A549 (cell line): Measurements from ENCODE around the gene RDH11. TPM values are rescaled to one million over a fixed set of nuclear protein-coding genes. Genes with fewer than 3 reads are reported as not detected.
A peak's percentile ranks its signal among the peaks of the same experiment; 100 is the strongest.

Experiments used
- ATAC-seq, 2 experiments: fragments of 200-7000 bp in 1 of 2; fragments of >200 bp in 1 of 2; cut with Nextera tagmentation in 1 of 2; cut with Tn5 transposase in 1 of 2; 3 replicates each; pipeline versions ENCODE4 v1.8.0 to v1.9.1; 2018 to 2020; ENCODE audit warnings: mild to moderate bottlenecking in 1 of 2, moderate library complexity in 1 of 2
- CTCF ChIA-PET: fragments of 300-600 bp; sonication (Branson Sonifier 250); formaldehyde crosslinking; extraction: SDS; loops from one replicate; lab custom pipeline; 2021; ENCODE audit warnings: antibody characterized with exemption, inconsistent platforms; lab: Yijun Ruan, JAX
- POLR2A ChIA-PET: fragments of 350-600 bp; formaldehyde crosslinking; extraction: SDS; loops from one replicate; lab custom pipeline; 2021; ENCODE audit warnings: antibody characterized with exemption, inconsistent platforms; lab: Yijun Ruan, JAX
- DNase-seq, 2 experiments: peaks; one replicate each; pipeline versions ENCODE4 v3.0.0 to v3.0.0-alpha.2; 2011 to 2016; ENCODE audit warnings: low read depth in 1 of 2, low spot score in 1 of 2
- FAIRE-seq: peaks from 2 replicates; lab custom pipeline; 2011; peaks lifted over from hg19 to GRCh38; lab: Jason Lieb, UNC
- H3K27ac ChIP-seq, 2 experiments: fragments of >200 bp; sonication (Bioruptor Twin); formaldehyde crosslinking; 3 replicates each; pipeline ENCODE4 v1.5.1; 2016 to 2017
- H3K4me1 ChIP-seq: fragments of >200 bp; sonication (Bioruptor Twin); formaldehyde crosslinking; 3 replicates; pipeline ENCODE4 v1.6.1; 2016
- H3K4me2 ChIP-seq: fragments of >200 bp; sonication (Bioruptor Twin); formaldehyde crosslinking; 3 replicates; pipeline ENCODE4 v1.6.1; 2016
- H3K4me3 ChIP-seq: fragments of >200 bp; sonication (Bioruptor Twin); formaldehyde crosslinking; 3 replicates; pipeline ENCODE4 v1.5.1; 2016
- H3K9me3 ChIP-seq: fragments of >200 bp; sonication (Bioruptor Twin); formaldehyde crosslinking; 3 replicates; pipeline ENCODE4 v1.6.1; 2016
- CTCF ChIP-seq: fragments of >200 bp; sonication (Bioruptor Twin); formaldehyde crosslinking; IDR thresholded peaks from 3 replicates; pipeline ENCODE4 v1.5.1; 2016
- E2F6 ChIP-seq: IDR thresholded peaks from 2 replicates; pipeline ENCODE4 v1.6.1; 2012; ENCODE audit warnings: low read depth, borderline replicate concordance
- EHMT2 ChIP-seq: fragments of 200-600 bp; sonication (generic); IDR thresholded peaks from 2 replicates; pipeline ENCODE4 v1.6.1; 2016; ENCODE audit warnings: antibody characterized with exemption, low read depth, mild to moderate bottlenecking, moderate library complexity
- EP300 ChIP-seq, 2 experiments: fragments of >200 bp; sonication (Bioruptor Twin); formaldehyde crosslinking; IDR thresholded peaks; 2 replicates in 1 of 2; 3 replicates in 1 of 2; pipeline ENCODE4 v1.6.1; 2016 to 2017
- FOSL2 ChIP-seq, 2 experiments: fragments of 450-650 bp in 1 of 2; fragments of >200 bp in 1 of 2; sonication (Bioruptor Twin) in 1 of 2; formaldehyde crosslinking; IDR thresholded peaks; 2 replicates each; pipeline versions ENCODE4 v1.5.0 to v1.6.1; 2016 to 2020; ENCODE audit warnings: mild to moderate bottlenecking in 1 of 2, moderate library complexity in 1 of 2
- FOXS1 ChIP-seq: fragments of 250-450 bp; sonication (Bioruptor Pico); IDR thresholded peaks from 2 replicates; pipeline ENCODE4 v1.5.0; 2020; ENCODE audit warnings: mild to moderate bottlenecking, moderate library complexity
- GATA3 ChIP-seq: IDR thresholded peaks from 2 replicates; pipeline ENCODE4 v1.6.1; 2012; ENCODE audit warnings: borderline replicate concordance
- HOXA7 ChIP-seq: fragments of 250-450 bp; sonication (Bioruptor Pico); IDR thresholded peaks from 2 replicates; pipeline ENCODE4 v1.5.0; 2020; ENCODE audit warnings: mild to moderate bottlenecking, moderate library complexity
- HOXB13 ChIP-seq: fragments of 250-450 bp; sonication (Bioruptor Pico); IDR thresholded peaks from 2 replicates; pipeline ENCODE4 v1.5.0; 2020; ENCODE audit warnings: low read depth, mild to moderate bottlenecking, moderate library complexity
- HOXB5 ChIP-seq: fragments of 250-450 bp; sonication (Bioruptor Pico); IDR thresholded peaks from 2 replicates; pipeline ENCODE4 v1.5.0; 2020; ENCODE audit warnings: mild to moderate bottlenecking, moderate library complexity
- JUN ChIP-seq, 2 experiments: fragments of >200 bp; sonication (Bioruptor Twin); formaldehyde crosslinking; IDR thresholded peaks; 2 replicates in 1 of 2; 3 replicates in 1 of 2; pipeline ENCODE4 v1.6.1; 2016 to 2017
- JUNB ChIP-seq: fragments of >200 bp; sonication (Bioruptor Twin); formaldehyde crosslinking; IDR thresholded peaks from 2 replicates; pipeline ENCODE4 v1.6.1; 2016
- KDM1A ChIP-seq: fragments of 200-600 bp; sonication (generic); IDR thresholded peaks from 2 replicates; pipeline ENCODE4 v1.6.1; 2016; ENCODE audit warnings: low read depth, mild to moderate bottlenecking
- KDM5A ChIP-seq: fragments of 200-600 bp; sonication (generic); IDR thresholded peaks from 2 replicates; pipeline ENCODE4 v1.6.1; 2016; ENCODE audit warnings: antibody characterized with exemption, mild to moderate bottlenecking
- MAFK ChIP-seq: fragments of 450-650 bp; IDR thresholded peaks from 2 replicates; pipeline ENCODE4 v1.6.1; 2014; ENCODE audit not compliant: partially characterized antibody
- MAX ChIP-seq: IDR thresholded peaks from 2 replicates; pipeline ENCODE4 v1.6.1; 2012
- MYC ChIP-seq: IDR thresholded peaks from 2 replicates; pipeline ENCODE4 v1.6.1; 2012; ENCODE audit warnings: mild to moderate bottlenecking, inconsistent platforms, low read length, improper control_type of control experiment, borderline replicate concordance
- NFE2L2 ChIP-seq: fragments of 150-350 bp; conservative IDR thresholded peaks from 2 replicates; pipeline ENCODE4 v1.6.1; 2014; ENCODE audit warnings: low read length
- NPAS2 ChIP-seq: fragments of 250-450 bp; sonication (Bioruptor Pico); IDR thresholded peaks from 2 replicates; pipeline ENCODE4 v1.8.0; 2022; ENCODE audit warnings: mild to moderate bottlenecking, moderate library complexity, borderline replicate concordance
- POLR2A ChIP-seq: IDR thresholded peaks from 2 replicates; pipeline ENCODE4 v1.6.1; 2012; ENCODE audit warnings: mild to moderate bottlenecking, low read length
- RAD21 ChIP-seq, 2 experiments: fragments of >200 bp in 1 of 2; sonication (Bioruptor Twin) in 1 of 2; formaldehyde crosslinking in 1 of 2; IDR thresholded peaks in 1 of 2; conservative IDR thresholded peaks in 1 of 2; 2 replicates in 1 of 2; 3 replicates in 1 of 2; pipeline ENCODE4 v1.6.1; 2012 to 2018; ENCODE audit warnings: inconsistent platforms in 1 of 2
- RARB ChIP-seq: fragments of 250-450 bp; sonication (Bioruptor Pico); IDR thresholded peaks from 2 replicates; pipeline ENCODE4 v1.8.0; 2021; ENCODE audit warnings: mild to moderate bottlenecking, moderate library complexity
- RCOR1 ChIP-seq: fragments of 150-350 bp; IDR thresholded peaks from 2 replicates; pipeline ENCODE4 v1.6.1; 2014; ENCODE audit warnings: antibody characterized with exemption, low read length, low read depth
- RNF2 ChIP-seq: fragments of 200-600 bp; sonication (generic); IDR thresholded peaks from 2 replicates; pipeline ENCODE4 v1.6.1; 2016; ENCODE audit warnings: low read depth, mild to moderate bottlenecking, antibody characterized with exemption, moderate library complexity, borderline replicate concordance
- SREBF2 ChIP-seq: fragments of 450-650 bp; IDR thresholded peaks from 2 replicates; pipeline ENCODE4 v1.6.1; 2014; ENCODE audit warnings: mild to moderate bottlenecking, moderate library complexity
- TP53 ChIP-seq: fragments of 250-450 bp; sonication (Bioruptor Pico); IDR thresholded peaks from 2 replicates; pipeline ENCODE4 v1.5.0; 2021; ENCODE audit warnings: mild to moderate bottlenecking, moderate library complexity
- ZC3H11A ChIP-seq: fragments of 450-650 bp; IDR thresholded peaks from 2 replicates; pipeline ENCODE4 v1.6.1; 2014; ENCODE audit warnings: antibody characterized with exemption, mild to moderate bottlenecking
- WGBS: methylation state at CpG from one replicate; pipeline ENCODE4 v1.1.6; 2017; ENCODE audit errors: missing lambda C conversion rate; 5-methylcytosine and 5-hydroxymethylcytosine counted together
- polyA plus RNA-seq, 4 experiments: library from polyadenylated mRNA; depleted of rRNA in 3 of 4; stranded (reverse); fragments of >200 nt; fragmentation: RNase III in 1 of 4; extraction: RNeasy Plus Mini Kit Qiagen cat#74134 plus additional on column Dnase treatment in 1 of 4; gene quantifications; 2 replicates in 3 of 4; 3 replicates in 1 of 4; pipeline ENCODE4 v1.2.3, GENCODE V29; 2011 to 2017
- TF ChIP-seq, protein P1 (sequence below): fragments of 250-450 bp; sonication (Bioruptor Pico); IDR thresholded peaks from 2 replicates; pipeline ENCODE4 v1.5.0; 2020; ENCODE audit warnings: low read depth, mild to moderate bottlenecking, moderate library complexity
- TF ChIP-seq, protein P2 (sequence below): fragments of 450-650 bp; IDR thresholded peaks from 2 replicates; pipeline ENCODE4 v1.6.1; 2014; ENCODE audit warnings: antibody characterized with exemption
- TF ChIP-seq, protein P3 (sequence below): IDR thresholded peaks from 2 replicates; pipeline ENCODE4 v1.6.1; 2012

RDH11 gene
- polyA plus RNA-seq, 2 of the 4 experiments (the other 2 are of a cell fraction), result 85.7 to 132 TPM

DNA sequence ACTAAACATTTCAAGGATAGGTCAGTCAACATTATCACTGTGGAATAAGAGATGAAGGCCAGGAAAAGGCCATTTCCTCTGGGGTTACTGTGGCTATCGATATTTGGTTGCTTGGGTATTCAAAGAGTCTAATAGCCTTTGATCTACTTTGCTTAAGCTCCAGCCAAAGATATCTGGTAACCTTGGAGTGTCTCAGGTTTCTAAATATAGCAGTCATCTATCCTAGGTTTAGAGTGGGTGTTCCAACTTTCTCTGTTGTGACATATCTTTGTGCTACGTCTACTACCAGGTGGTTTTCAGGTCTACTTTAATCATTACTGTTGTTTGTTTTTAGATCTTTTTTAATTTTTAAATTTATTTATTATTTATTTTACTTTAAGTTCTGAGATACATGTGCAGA lies 48.5 kb upstream of the RDH11 start:
- Histone ChIP-seq H3K4me3 (no peak overlapping the region), H3K27ac (no peak overlapping the region), H3K9me3 (no peaks in the 10 kb centered on the region), H3K4me1 (peaks cover 9% of the 10 kb centered on the region), H3K4me2 (no peak overlapping the region)
- no peak for DNase-seq
- ChIA-PET POLR2A (no interaction called here), CTCF (no interaction called here)
- TF ChIP-seq MAFK (no peak), NPAS2 (CRISPR knock-in tag) (no peak), ZC3H11A (no peak), MYC (no peak), GATA3 (no peak), FOXS1 (no peak), CTCF (no peak), SREBF2 (no peak), FOSL2 (IDR thresholded peaks at IDR 0.05) (no peak), FOSL2 (CRISPR knock-in tag; IDR thresholded peaks at IDR 0.05) (no peak)
- TF ChIP-seq, protein P1, sequence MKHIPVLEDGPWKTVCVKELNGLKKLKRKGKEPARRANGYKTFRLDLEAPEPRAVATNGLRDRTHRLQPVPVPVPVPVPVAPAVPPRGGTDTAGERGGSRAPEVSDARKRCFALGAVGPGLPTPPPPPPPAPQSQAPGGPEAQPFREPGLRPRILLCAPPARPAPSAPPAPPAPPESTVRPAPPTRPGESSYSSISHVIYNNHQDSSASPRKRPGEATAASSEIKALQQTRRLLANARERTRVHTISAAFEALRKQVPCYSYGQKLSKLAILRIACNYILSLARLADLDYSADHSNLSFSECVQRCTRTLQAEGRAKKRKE, result no peak
- TF ChIP-seq, protein P2, sequence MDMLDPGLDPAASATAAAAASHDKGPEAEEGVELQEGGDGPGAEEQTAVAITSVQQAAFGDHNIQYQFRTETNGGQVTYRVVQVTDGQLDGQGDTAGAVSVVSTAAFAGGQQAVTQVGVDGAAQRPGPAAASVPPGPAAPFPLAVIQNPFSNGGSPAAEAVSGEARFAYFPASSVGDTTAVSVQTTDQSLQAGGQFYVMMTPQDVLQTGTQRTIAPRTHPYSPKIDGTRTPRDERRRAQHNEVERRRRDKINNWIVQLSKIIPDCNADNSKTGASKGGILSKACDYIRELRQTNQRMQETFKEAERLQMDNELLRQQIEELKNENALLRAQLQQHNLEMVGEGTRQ, result no peak
- 69% methylated on average over 2 of the region's 2 CpGs for WGBS
- no peak for ATAC-seq
- FAIRE-seq, result no peak

DNA sequence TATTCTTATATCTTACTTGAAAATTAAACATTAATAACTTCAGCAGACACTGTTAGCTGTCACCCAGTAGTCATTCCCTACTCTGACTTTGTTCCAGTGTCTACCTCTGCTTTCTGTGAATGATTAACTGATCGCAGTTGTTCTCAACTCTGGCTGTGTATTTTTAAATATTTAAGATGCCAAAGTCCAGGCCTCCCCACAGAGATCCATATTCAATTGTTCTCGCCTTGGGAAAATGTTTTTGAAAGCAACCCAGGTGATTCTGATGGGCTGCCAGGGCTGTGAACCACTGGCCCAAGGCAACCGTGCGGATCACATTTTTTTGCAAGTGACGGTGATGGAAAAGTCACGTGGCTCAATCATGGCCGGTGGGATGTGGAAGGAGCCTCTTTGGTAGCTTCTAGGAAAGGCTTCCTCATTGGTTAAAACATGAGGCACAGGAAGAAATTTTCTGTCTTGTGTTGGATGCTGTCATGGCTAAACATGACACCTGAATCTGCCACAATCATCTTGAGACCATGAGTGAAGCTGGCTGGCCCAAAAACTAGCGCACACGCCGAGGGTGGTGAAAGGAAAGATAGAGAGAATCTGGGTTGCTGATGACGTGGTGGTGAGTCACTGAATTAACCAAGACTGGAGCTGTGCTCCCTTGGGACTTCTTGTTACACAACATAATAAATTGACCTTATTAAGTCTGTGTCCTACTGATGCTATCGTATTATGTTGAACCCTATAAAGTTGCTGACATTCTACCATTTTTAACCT lies 43.4 kb upstream of the RDH11 start:
- under 1% methylated on average over 12 of the region's 12 CpGs for WGBS
- H3K27ac ChIP-seq, result peak overlapping the region; percentile 87 to 88
- FAIRE-seq, result peak; percentile 86
- ChIA-PET CTCF (interaction anchor here (1.6 to 1.8 kb wide), 2 partner anchors 10 to 34 kb away, joined by 5 to 6 read pairs; no protein-coding TSS in a partner anchor), POLR2A (interaction anchor here (1.1 to 1.6 kb wide), 5 partner anchors 18 to 78 kb away, joined by 3 to 5 read pairs (median 4); partner anchors contain the start of genes RDH11, VTI1B and ZFYVE26)
- peak; percentile 94 for ATAC-seq
- DNase-seq, result peak; percentile 88 to 93
- peak overlapping the region; percentile 73 for H3K4me2 ChIP-seq
- peak overlapping the region; percentile 32 for H3K4me3 ChIP-seq
- H3K4me1 ChIP-seq, result peaks cover 18% of the 10 kb centered on the region
- no peaks in the 10 kb centered on the region for H3K9me3 ChIP-seq
- TF ChIP-seq KDM5A (no peak), EHMT2 (0 out of 2 replicates have a peak, but pooled peaks have one; percentile 39), E2F6 (peak; percentile 68; the same call in 1 of the 2 replicates), RARB (CRISPR knock-in tag) (no peak), TP53 (CRISPR knock-in tag) (0 out of 2 replicates have a peak, but pooled peaks have one; percentile 42), RNF2 (no peak), HOXB13 (CRISPR knock-in tag) (peak; percentile 67; the same call in 1 of the 2 replicates), POLR2A (no peak), KDM1A (no peak), FOSL2 (IDR thresholded peaks at IDR 0.05) (peak; percentile 94), FOSL2 (CRISPR knock-in tag; IDR thresholded peaks at IDR 0.05) (peak; percentile 97), RCOR1 (no peak), NPAS2 (CRISPR knock-in tag) (peak; percentile 79), EP300 (IDR thresholded peaks at IDR 0.05) (no peak), HOXB5 (peak; percentile 71), HOXA7 (CRISPR knock-in tag) (no peak), JUNB (peak; percentile 92), RAD21 (conservative IDR thresholded peaks at IDR 0.05 in 1 of 2, IDR thresholded peaks at IDR 0.05 in 1 of 2) (0 out of 5 replicates have a peak, but pooled peaks of 1 of the 2 experiments have one; percentile 8), JUN (IDR thresholded peaks at IDR 0.05) (peak; percentile 67 to 78; a peak in 4 of 5 replicates), GATA3 (peak; percentile 77), NFE2L2 (no peak), MAX (peak; percentile 90)
- TF ChIP-seq, protein P3, sequence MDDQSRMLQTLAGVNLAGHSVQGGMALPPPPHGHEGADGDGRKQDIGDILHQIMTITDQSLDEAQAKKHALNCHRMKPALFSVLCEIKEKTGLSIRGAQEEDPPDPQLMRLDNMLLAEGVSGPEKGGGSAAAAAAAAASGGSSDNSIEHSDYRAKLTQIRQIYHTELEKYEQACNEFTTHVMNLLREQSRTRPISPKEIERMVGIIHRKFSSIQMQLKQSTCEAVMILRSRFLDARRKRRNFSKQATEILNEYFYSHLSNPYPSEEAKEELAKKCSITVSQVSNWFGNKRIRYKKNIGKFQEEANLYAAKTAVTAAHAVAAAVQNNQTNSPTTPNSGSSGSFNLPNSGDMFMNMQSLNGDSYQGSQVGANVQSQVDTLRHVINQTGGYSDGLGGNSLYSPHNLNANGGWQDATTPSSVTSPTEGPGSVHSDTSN, result no peak
- TF ChIP-seq, protein P2, result peak; percentile 92
